Measurements from ENCODE around the gene FSTL3.

DNA sequence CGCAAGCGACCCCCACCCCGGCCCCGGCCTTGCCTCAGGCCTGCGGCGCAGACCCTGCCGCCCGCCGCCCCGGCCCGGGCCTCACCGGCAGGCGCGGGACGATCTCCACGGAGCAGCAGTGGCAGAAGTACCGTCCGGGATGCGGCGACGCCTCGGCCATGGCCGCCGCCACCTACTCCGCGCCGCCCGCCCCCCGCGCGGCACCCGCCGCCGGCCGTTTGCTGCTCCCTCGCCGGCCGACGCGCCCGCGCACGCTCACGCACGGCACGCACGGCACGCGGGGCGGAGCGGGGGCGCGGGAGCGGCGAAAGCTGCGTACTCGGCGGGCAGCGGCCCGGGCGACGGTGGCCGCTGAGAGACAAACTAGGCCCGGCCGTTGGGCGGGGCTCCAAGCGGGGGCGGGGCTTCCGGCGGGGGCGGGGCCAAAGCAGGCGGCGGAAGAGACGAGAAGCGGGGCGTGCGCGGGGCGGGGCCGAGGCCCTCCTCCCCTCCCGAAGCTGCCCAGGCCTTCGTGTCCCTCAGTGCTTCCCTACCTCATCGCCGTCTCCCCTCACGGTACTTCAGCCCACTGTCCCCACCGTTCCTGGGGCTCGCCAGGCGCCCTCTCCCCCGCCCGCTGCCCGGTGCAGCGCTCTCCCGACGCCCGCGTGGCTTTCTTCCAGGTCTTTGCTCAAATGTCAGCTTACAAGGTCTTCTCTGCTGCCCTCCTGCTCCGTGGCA lies 13.1 kb upstream of the FSTL3 start, which contains the start of gene RNF126:
- TF ChIP-seq EZH2phosphoT487 (IDR thresholded peaks at IDR 0.05; ENCODE audit: borderline replicate concordance, low read depth, low read length): no peak
- TF ChIP-seq, protein P1, sequence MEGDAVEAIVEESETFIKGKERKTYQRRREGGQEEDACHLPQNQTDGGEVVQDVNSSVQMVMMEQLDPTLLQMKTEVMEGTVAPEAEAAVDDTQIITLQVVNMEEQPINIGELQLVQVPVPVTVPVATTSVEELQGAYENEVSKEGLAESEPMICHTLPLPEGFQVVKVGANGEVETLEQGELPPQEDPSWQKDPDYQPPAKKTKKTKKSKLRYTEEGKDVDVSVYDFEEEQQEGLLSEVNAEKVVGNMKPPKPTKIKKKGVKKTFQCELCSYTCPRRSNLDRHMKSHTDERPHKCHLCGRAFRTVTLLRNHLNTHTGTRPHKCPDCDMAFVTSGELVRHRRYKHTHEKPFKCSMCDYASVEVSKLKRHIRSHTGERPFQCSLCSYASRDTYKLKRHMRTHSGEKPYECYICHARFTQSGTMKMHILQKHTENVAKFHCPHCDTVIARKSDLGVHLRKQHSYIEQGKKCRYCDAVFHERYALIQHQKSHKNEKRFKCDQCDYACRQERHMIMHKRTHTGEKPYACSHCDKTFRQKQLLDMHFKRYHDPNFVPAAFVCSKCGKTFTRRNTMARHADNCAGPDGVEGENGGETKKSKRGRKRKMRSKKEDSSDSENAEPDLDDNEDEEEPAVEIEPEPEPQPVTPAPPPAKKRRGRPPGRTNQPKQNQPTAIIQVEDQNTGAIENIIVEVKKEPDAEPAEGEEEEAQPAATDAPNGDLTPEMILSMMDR (conservative IDR thresholded peaks at IDR 0.05; ENCODE audit: low read length): no peak

All from OCI-LY7 (cell line).